ENCODE measurements around the gene PSORS1C1.

DNA sequence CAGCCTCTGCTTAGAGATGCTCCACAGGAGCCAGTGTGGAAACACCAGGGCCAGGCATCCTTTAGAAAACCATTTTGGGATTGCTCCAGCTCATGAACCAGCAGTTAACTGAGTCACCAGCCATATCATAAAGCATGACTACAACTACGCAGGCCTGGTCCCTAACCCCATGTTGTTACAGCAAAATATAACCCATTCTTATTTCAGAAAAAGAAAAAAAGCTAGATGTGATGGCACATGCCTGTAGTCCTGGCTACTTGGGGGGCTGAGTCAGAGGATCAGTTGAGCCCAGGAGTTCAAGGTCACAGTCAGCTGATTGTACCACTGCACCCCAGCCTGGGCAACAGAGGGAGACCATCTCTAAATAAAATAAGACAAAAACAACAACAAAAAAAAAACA is 39.1 kb upstream of the PSORS1C1 start:
- TF ChIP-seq, protein P1, sequence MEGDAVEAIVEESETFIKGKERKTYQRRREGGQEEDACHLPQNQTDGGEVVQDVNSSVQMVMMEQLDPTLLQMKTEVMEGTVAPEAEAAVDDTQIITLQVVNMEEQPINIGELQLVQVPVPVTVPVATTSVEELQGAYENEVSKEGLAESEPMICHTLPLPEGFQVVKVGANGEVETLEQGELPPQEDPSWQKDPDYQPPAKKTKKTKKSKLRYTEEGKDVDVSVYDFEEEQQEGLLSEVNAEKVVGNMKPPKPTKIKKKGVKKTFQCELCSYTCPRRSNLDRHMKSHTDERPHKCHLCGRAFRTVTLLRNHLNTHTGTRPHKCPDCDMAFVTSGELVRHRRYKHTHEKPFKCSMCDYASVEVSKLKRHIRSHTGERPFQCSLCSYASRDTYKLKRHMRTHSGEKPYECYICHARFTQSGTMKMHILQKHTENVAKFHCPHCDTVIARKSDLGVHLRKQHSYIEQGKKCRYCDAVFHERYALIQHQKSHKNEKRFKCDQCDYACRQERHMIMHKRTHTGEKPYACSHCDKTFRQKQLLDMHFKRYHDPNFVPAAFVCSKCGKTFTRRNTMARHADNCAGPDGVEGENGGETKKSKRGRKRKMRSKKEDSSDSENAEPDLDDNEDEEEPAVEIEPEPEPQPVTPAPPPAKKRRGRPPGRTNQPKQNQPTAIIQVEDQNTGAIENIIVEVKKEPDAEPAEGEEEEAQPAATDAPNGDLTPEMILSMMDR (IDR thresholded peaks at IDR 0.05; ENCODE audit: low read depth, low read length), result no peak
- TF ChIP-seq POLR2A (IDR thresholded peaks at IDR 0.05; ENCODE audit: extremely low read depth, insufficient read length), result no peak
- TF ChIP-seq, protein P2, sequence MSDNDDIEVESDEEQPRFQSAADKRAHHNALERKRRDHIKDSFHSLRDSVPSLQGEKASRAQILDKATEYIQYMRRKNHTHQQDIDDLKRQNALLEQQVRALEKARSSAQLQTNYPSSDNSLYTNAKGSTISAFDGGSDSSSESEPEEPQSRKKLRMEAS (IDR thresholded peaks at IDR 0.05; ENCODE audit: low read depth, low read length), result no peak
- TF ChIP-seq MYC (IDR thresholded peaks at IDR 0.05; ENCODE audit: low read depth, low read length), result no peak
